Activated CD4-positive, alpha-beta T cell treated with anti-CD3 and anti-CD28 coated beads, Interleukin-2, Interleukin-4, amounts not matched to agents 100 ng/mL and 50 ng/mL, durations not matched to agents 16 hours and 8 hours (primary cell): Measurements from ENCODE around the gene EIF5AL1.
"Not testable (repeated sequence)": the region's sequence is repeated elsewhere in the genome, so short reads cannot be mapped to it uniquely, and the experiment has no call there.

Experiments
- DNase-seq: peaks from one replicate; pipeline ENCODE4 v3.0.0-alpha.2; 2020; ENCODE audit warnings: low spot score

EIF5AL1 gene

DNA sequence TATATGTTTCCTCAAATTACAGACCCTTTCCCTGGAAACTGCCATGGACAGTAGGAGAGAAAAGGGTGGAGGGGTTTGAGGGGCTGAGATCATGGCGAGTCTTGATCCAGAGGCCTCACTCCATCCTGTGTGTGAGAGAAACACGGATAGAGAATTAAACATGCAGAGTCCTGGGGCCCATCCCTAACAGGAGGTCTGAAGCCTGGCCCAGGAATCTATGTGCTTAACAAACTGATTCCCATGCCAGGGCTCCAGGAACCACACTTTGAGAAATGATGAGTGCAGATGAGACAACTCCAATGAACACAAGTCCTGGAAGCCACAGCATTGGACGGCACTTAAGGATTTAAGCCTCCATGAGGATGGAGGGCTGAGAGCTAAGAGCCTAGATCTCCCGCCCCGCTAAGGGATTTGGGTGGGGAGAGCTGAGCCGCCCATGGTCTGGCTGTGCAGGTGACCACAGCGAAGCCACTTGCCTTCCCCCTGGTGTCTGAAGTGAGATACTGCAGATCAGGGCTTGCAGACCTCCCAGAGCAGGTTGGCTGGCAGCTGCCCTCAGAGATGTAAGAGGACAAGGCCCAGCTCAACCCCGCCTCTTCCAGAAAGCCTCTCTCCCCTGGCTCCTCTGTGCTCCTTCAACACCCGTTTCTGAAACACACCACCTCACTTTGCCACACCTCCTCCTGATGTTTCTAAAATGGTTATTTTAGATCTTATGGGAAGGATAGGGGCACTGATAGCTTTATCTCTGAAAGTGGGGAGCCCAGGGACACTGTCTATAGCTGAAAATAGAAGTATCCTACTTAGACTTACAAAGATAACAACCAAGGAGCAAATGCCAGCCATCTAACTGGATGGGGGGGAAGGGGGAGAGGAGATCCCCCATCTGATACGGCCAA lies 24.8 kb upstream of the EIF5AL1 start:
- peak; percentile 44 for DNase-seq

DNA sequence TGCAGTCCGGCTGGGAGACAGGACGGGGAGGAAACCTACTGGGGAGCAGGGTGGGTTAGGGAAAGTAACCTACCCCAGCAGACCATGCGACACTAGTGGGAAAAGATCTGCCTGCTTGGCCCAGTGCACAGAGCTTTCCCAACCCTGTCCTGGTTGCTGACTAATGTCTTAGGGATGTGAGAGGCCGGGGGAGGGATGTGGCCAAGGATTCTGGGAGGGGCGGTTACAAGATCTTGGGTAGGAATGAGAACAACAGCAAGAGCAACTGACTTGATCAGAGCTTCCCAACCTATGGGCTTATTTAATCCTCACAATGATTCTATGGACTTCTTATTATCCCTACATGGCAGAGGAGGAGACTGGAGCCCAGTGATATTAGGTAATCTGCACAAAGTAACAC lies 24.0 kb upstream of the EIF5AL1 start:
- DNase-seq, result no peak

GRCh38 chr10:79488870-79489269 lies 23.5 kb upstream of the EIF5AL1 start:
- no peak for DNase-seq

DNA sequence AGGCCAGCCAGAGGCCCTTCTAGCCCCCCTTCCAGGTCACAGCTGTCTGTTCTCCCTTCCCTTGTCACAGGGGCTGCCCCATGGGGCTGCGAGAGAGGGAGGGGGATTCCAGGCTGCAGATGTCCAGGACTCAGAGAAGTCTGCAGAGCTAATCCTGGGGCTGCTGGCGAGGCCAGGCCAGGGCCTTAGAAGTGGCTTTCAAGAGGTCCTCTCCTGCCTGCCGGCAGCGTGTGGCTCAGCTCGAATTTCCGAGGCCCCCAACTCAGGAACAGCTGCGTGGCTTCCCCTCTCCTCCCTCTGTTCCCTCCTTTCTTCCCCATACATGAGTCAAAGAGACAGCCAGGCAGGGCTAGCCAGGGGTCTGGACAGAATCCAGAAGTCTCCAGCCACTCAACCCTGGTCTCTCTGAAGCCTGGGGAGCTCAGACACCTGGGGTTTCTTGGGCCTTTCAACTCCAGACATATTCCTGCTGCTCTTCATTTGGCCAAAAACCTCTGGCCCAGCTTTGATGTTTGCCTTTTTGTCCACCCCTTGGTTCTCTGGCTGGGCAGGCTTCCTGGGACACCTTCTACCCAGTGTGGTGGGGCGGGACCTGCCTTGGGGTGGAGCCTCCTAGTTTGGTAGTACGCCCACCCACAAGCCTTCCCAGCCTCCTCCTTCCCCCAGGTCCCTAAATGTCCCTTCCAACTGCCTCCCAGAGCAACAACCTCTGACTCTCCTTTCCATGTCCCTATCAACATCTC lies 21.8 kb upstream of the EIF5AL1 start:
- no peak for DNase-seq

GRCh38 chr10:79491143-79491835 lies 21.0 kb upstream of the EIF5AL1 start:
- no peak for DNase-seq

- DNase-seq, result no peak
Observed at GRCh38 chr10:79492256-79492655, 20.1 kb upstream of the EIF5AL1 start.

- DNase-seq, result no peak
Observed at GRCh38 chr10:79492839-79493238, 19.5 kb upstream of the EIF5AL1 start.

GRCh38 chr10:79493806-79494205 lies 18.5 kb upstream of the EIF5AL1 start:
- no peak for DNase-seq

DNA sequence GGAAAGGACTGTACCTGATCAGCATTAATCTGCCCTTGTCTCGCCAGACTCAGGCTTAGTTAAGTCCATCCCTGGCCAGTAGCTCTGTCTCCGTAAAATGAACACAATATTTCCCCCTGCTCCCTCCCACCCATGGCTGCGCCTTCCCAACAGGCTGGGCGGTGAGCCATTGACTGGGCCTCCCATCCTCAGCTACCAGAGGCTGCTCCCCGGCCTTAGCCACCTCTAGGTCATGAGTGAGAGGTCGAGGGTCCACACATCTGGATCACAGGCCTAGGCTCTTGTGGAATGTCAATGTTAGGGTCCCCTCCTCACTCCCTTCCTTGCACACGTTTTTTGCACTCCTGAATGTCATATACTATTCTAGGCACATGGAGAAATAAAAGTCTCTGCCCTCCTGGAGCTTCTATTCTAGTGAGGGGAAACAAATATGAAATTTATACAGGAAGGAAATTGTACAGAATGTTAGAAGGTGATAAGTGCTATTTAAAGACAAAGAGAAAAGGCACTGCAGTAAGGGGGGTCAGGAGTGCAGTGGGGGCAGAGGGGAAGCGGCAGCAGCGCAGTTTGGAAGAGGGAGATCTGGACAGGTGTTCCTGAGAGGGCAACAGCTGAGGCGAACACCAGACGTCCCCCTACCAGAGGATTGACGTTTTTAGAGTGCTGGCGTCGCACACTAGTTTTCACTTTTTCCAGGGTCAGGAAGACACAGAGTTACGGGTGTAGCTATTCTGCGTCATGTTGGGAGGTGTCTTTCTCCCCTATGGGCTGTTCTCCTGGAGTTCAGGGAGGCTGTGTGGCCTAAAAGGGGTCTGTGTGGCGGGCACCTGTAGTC lies 17.2 kb upstream of the EIF5AL1 start:
- DNase-seq, result no peak

DNA sequence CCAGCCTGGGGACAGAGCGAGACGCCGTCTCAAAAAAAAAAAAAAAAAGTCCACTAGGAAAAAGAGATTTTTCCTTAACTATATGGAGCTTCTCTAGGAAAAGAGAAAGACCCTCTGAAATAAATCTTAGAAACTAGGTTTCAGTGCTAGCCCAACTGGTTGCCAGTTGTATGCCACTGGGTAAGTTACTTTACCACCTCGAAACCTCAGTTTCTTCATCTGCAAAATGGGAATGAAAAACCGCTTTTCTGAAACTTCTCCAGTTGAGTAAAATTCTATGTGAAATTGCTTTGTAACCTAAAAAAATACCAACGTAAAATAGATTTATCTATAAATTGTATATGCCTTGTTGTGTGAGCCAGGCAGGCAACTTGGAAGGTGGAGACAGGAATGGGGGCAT lies 16.5 kb upstream of the EIF5AL1 start:
- no peak for DNase-seq

DNA sequence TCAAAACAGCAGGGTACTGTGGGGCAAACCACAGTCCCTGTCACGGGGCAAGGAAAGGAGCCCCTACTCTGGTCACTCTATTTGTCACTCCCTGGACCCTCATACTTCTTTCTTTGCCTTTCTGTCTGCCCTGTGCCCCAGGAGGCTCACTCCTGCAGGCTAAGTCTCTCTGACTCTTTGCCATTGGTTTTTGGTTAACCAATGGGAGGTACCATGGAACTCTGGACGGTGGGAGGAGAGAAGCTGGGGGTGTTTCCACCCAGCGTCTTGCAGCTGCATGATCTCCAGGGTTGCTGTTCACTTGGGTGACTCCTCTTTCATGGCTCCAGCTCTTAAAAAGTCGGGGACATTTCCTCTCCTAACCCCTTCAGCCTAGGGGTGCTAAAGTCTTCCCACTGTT lies 15.4 kb upstream of the EIF5AL1 start:
- DNase-seq, result no peak

DNA sequence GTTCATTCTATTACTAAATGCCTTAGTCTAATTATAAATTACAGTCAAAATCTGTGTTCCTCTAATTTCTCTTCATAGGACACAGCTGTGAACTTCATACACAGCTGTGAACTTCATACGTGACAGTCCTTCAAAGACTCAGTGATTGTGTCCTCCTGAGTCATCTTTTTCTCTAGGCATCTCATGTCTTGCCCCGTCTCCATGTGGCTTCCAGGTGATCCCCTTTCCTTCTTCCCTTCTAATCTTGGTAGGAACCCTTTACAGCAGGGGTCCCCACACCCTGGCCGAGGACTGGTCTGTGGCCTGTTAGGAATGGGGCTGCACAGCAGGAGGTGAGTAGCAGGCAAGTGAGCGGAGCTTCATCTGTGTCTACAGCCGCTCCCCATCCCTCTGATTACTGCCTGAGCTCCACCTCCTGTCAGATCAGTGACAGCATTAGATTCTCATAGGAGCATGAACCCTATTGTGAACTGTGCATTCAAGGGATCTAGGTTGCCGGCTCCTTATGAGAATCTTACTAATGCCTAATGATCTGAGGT lies 14.0 kb upstream of the EIF5AL1 start:
- DNase-seq, result no peak

- DNase-seq, result no peak
Observed at GRCh38 chr10:79502561-79503309, 9.6 kb upstream of the EIF5AL1 start.

DNA sequence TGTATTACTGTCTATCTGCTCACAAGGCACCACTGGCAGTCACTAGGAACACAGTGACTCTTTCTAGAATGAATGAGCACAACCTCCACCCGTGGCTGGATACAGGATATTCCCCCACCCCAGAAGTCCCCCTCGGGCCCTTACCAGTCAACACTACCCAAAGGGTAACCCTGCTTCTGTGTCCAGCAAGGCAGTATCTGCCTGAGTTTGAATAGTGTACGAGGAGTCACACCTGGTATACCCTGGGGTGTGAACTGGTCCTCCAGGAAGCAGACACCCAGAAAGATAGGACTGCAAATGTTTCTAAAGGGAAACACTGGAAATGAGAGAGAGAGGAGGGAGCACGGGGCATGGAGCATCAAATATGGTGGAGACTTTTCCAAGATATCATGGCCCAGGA lies 8.5 kb upstream of the EIF5AL1 start:
- not testable (repeated sequence) for DNase-seq

DNA sequence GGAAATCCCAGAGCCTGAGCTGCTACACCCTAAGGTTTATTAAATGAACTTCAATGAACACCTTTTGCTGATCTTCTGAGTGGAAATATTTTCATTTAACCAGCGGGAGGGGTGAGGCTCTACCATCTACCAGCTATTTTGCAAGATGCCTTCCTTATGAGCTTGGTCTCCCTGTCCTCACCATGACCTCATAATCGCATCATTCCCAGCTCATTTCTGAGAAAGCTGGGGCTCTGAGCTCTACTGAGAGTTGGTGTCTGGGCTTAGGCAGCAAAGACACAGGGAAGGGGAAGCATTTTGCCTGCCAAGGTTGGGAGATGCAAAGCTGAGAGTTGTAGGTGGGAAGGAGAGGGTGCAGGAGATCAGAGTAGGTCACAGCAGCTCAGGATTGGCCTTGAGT lies 7.8 kb upstream of the EIF5AL1 start:
- DNase-seq, result not testable (repeated sequence)

DNA sequence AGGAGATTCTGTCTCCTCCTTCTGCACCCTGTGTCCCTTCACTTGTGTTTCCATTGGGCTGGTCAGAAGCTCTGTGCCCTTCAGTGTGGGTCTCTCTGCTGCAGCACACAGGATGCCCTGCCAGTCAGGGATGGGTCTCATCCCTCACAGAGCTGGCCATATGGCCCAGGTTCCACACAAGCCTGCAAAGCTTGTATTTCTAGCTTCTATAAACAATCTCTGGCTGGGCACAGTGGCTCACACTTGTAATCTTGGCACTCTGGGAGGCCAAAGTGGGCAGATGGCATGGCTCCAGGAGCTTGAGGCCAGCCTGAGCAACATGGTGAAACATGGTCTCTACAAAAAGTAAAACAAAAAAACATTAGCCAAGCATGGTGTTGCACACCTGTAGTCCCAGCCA lies 7.0 kb upstream of the EIF5AL1 start:
- DNase-seq, result not testable (repeated sequence)

- peak; percentile 66 for DNase-seq
Observed at GRCh38 chr10:79505829-79506228, 6.5 kb upstream of the EIF5AL1 start.

DNA sequence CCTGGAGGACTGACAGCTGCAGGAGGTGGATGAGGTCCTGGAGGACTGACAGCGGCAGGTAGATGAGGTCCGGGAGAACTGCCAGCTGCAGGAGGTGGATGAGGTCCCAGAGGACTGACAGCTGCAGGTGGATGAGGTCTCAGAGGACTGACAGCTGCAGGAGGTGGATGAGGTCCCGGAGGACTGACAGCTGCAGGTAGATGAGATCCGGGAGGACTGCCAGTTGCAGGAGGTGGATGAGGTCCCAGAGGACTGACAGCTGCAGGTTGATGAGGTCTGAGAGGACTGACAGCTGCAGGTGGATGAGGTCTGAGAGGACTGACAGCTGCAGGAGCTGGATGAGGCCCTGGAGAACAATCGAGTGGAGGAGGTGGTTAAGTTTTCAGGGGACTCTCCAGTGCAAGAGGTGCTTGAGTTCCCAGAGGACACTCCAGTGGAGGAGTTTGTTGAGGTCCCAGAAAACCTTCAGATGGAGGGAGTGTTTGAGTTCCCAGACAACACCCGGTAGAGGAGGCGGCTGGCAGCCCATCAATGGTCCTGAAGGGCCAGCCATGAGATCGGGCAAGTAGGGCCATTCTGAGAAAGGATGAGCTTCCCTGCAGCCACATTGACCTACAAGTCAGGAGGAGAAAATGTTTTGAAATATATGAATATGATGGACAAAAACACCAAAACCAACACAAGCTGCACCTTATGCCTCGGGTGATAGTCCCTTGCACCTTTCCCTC lies 4.7 kb upstream of the EIF5AL1 start:
- DNase-seq, result no peak

DNA sequence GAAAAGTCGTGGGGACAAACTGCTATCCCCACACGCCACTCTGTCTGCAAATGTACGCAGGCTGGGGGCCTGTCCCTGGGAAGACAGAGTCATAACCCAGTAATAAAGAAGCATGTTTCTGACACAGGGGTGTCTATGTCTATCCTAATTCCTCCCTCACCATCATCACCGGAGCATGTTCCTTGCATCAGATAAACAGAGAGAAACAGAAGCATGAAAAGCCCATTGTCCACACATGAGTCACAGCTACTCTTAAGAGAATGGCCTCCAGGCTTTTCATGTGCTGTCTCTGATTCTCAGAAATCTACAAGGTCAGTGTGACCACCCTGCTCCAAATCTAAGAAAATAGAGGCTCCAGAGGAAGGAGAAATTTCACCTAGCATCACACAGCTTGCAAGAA lies 4.1 kb upstream of the EIF5AL1 start:
- not testable (repeated sequence) for DNase-seq

GRCh38 chr10:79509306-79509933 lies 2.9 kb upstream of the EIF5AL1 start:
- DNase-seq, result not testable (repeated sequence)
